GM18867 (cell line): ENCODE results near the gene MUC21.

ENCODE experiments used
- ATAC-seq: cut with Tn5 transposase; IDR thresholded peaks from one replicate; pipeline ENCODE4 v1.9.1; 2021; ENCODE audit warnings: mild to moderate bottlenecking, moderate library complexity; ENCODE audit not compliant: unreplicated experiment

The MUC21 gene

GRCh38 chr6:30983439-30983838 is at the start of gene MUC21:
MUC21 (plus strand) TSS chr6:30983718; CDS start chr6:30983959, 241 bp downstream.
- ATAC-seq, result no peak

DNA sequence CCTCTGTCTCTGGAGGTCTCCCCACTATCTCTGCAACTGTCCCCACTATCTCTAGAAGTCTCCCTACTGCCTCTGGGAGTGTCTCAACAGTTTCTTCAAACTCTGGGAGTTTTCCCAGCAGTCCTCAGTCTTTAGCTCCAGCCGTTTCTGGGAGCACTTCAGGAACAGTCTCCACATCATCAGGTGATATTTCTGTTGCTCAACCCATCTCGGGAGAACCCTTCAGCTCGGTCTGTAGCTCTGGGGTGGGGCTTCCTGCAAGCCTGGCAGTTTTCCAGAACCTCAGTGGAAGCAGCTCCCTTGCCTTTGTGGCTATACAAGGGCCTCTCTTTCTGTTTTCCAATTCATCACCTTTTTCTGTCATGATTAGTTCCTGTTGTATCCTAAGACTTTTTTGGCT is 48.5 kb upstream of the MUC21 start:
- ATAC-seq, result no peak

DNA sequence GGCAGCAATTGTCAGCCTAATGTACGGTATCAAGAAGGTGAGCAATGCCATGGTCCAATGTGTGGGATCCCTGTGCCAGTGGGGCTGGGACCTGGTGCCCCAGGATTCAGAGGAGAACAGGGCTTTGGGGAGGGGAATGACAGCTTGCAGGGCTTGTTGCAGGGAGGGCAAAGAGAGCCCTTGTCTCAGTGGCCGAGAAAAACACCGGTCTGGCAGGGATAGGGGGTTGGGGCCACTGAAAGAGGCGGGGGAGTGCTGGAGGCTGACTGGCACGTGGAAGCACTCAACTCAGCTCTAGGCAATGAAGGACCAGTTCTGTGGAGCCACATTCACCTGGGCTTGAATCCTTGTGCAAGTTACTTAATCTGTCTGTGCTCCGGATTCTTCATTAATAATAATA is 46.3 kb upstream of the MUC21 start:
- no peak for ATAC-seq

GRCh38 chr6:30938730-30939129 is 44.8 kb upstream of the MUC21 start:
- no peak for ATAC-seq

DNA sequence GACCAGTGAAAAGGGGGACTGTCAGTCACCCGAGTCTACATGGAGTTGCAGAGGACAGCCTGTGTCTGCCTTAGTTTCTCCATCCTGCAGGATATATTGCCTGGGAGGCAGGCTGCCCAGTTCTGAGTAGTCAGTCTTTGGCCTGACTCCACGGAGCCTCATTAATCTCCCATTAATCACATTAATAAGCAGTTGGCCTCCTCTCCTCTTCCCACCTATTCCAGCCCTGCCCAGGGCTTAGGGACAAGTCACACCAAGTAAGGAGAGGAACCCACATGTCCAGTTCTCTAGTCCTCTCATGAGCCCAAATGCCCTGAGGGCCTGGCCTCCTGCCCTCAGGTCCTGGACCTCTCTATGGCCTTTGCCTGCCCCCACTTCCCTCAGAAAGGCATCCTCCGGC is 44.0 kb upstream of the MUC21 start:
- no peak for ATAC-seq

DNA sequence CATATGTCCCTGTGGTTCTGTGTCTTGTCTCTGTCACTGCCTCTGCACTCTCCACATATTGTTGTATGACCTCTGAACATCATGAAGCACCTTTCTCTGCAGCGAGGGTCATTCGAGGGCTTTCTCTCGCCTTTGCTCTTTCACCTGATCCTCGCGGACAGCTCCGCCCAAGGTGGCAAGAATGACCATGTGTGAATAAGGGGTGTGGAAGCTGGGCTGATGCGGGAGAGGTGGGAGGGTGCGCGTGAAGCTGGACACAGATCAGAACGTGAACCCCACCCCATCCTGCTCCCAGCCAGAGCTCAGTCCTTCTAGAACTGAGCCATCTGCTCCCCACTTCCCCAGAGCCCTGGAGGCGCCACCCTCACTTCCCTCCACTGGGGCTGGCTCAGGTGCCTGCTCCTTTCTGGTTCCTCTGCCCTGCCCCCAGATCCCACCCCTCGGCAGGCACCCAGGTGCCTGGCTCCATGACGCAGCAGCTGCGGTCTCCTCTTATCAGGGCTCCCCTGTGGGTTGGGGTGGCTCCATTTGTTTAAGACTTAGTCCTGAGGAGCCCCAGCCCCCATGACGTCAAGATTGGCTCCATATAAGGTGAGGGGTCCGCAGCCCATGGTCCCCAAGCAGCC is 43.0 kb upstream of the MUC21 start, which contains the start of gene MUCL3:
MUCL3 (plus strand) TSS at position 613 of the 626 bp plus-strand sequence. CDS start 27 bp downstream, outside the sequence.
- ATAC-seq, result no peak

DNA sequence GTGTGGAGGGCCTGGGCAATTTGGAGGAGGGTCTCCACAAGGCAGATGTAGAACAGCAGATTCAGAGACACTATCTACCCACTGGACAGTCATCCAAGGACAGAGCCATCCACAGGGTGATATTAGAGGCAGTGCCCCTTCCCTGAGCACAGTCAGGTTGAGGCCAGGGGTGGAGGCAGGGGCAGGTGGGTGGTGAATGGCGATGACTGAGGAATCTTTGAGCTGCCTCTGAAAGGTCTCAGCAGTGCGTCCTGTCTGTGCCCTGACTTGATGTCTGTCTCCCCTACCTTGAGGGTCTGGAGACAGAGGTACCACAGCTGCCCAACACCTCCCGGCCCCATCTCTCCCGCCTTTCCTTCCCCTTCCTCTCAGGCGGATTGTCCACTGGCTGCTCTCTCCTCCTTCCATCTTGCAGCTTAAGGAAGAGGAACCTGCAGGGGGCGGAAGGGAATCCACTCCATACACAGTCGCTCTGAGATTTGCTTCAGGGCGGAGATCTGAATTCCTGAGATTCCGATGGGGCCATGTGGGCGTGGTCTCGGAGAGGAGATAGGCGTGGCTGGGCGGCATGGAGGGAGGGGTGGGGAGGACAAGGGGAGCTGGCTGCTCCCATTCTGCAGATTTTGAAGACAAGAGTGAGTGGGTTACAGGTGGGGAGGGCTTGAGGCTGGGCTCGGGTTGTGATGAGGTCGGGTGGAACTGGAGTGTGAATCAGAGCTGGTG is 41.0 kb upstream of the MUC21 start:
- ATAC-seq, result no peak

DNA sequence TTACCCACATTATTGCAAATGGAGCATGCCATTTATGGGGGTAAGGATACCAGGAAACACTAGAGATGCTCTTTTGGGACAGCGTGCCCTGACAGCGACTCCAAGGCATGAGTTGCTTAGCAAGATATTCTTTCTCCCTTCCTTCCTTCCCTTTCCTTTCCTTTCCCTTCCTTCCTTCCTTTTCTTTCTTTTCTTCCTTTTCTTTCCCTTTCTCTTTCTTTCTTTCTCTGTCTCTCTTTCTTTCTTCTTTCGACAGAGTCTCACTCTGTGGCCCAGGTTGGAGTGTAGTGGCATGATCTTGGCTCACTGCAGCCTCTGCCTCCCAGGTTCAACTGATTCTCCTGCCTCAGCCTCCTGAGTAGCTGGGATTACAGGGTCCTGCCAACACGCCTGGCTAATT is 39.5 kb upstream of the MUC21 start:
- no peak for ATAC-seq

GRCh38 chr6:30945281-30945680 is 38.2 kb upstream of the MUC21 start:
- ATAC-seq, result no peak

DNA sequence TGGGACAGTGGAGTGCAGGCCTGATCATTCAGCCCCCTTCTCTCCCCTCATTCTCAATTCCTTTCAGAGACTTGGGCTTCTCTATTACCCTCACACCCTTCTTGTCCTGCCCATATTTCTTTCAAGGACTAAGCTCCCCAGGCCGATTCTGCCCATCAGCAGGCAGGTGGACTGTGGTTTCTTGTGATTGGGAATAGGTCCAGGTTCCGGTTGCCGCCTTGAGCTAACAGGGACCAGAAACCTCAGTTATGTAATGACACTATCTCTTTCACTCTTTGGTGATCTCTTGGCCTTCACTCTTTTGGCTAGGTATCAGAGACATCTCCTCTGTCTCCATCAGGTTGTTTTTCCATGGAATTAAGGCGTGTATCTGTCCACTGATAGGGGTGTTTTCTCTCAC is 36.3 kb upstream of the MUC21 start:
- ATAC-seq, result no peak

DNA sequence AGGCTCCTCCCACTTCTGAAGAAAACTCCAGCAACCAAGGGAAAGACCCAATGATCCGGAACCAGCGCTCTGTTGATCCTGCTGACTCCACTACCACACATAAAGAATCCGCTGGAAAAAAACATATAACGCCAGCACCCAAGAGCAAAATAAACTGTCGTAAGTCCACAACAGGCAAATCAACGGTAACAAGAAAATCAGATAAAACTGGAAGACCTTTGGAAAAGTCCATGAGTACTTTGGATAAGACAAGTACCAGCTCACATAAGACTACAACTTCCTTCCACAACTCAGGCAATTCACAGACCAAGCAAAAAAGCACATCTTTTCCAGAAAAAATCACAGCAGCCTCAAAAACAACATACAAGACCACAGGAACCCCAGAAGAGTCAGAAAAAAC is 34.7 kb upstream of the MUC21 start:
- no peak for ATAC-seq

DNA sequence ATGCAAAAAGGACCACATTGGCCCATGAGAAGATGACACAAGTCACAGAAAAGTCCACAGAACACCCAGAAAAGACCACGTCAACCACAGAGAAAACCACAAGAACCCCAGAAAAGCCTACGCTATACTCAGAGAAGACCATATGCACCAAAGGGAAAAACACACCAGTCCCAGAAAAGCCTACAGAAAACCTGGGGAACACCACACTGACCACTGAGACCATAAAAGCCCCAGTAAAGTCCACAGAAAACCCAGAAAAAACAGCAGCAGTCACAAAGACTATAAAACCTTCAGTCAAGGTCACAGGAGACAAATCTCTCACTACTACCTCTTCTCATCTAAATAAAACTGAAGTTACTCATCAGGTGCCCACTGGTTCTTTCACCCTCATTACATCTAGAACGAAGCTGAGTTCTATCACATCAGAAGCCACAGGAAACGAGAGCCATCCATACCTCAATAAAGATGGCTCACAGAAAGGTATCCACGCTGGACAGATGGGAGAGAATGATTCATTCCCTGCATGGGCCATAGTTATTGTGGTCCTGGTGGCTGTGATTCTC is 31.5 kb upstream of the MUC21 start:
- no peak for ATAC-seq

- ATAC-seq, result no peak
Observed at GRCh38 chr6:30954631-30955366, 28.7 kb upstream of the MUC21 start.

DNA sequence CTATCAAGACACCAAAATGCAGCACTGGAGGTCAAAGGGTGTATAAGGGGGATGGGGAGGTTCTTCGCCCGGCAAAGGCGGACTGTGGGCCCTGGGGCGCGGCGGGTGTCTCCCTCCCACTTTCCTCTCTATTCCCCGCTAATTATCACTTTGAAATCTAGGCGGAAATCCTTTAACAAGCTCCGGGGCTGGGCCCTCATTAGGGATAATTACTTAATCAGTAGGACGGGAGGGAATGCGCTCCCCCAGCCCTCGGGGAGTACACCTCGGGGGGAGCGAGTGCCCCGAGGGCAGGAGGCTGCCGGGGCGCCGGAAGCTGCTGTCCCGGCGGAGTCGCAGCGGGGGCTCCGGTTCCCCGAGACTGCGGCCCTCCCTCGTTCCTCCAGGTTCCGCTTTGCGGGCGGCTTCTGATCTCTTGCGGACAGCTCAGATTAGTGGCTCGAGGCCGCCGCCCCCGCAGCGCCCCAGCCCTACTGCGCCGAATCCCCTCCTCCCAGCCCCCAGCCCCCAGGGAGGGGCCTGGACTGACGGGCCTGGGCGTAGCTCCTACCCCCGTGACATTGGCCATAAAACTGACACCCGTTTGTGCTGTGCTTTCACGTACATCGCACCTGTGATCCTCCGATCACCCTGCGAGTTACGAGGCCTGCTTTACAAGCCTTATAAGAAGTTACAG is 28.0 kb upstream of the MUC21 start:
- ATAC-seq, result peak; percentile 86

DNA sequence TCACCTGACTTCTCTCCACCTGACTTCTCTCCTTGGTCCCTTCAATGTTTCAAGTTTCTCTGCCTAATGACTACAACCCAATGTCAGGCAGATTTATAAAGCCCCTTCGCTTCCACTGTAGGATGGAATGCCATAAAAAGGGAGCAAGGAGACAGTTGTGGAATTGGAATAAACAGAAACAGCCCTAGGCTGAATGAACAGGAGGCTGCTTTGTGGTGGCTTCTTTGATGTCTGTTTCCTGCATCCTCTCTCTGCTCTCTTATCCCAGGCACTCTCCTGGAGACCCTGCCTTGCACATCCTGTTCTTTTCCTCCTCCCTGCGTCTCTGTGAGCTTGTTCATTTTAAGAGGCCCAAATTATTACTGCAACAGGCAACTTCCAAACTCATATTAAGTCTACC is 25.8 kb upstream of the MUC21 start:
- no peak for ATAC-seq

DNA sequence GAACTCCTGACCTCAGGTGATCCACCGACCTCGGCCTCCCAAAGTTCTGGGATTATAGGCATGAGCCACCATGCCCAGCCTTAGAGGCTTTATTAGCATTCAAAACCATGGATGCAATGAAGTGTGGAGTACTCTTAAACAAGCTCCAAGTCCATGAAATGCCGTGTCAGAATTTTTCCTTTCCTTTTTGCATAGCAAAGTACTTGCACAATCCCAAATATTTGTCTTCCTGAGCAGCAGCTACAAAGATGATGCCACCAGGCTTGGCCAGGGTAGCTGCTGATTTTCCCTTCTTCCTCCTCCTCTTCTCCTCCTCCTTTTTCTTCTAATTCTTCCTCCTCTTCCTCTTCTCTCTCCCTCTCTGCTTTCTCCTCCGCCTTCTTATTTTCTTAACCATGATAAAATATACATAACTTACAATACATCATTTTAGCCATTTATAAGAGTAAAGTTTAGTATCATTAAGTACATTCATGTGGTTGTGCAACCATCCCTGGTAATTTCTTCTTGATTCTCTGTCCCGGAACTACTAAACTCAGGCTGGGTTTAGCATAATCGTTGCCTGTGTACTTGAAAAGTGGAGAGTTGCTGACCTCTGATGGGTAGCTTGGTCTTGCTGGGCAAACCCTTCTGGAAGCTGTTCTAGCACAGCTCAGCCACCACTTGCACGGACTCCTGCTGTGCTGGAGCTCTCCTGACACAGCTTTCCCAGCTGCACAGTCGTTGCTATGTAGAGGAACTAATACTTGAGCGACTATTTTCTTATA is 22.4 kb upstream of the MUC21 start:
- no peak for ATAC-seq

DNA sequence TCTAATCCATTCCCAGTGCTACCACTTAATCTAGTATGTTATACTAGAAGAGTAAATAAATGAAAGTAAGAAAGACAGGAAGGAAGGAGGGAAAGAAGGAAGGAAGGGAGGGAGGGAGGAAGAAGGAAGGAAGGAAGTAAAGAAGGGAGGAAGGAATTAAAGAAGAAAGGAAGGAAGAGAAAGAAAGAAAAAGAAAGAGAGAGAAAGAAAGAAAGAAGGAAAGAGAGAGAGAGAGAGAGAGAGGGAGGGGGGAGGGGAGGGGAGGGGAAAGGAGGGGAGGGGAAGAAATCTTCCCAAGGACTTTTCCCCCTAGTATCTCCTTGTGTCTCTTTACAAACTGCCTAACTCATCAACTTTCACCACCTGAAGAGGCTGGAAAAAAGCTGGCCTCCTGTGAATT is 20.8 kb upstream of the MUC21 start:
- ATAC-seq, result no peak

DNA sequence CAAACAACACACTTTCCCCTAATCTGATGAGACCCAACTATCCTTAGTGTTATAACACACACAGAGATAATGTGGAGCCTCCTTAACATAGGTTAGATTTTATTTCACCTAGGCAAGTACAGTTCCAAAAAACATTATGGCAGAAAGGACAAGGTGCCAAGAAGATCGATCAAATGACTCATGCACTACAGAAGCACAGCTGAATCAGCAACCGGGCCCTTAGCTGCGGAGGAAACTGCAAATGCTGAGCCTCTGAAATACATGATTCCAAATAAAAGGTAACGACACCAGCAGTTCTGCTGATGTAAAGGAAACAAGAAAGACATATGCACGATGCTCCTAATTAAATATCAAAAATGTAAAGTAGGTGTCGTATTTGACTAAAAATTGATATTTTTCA is 19.9 kb upstream of the MUC21 start:
- ATAC-seq, result no peak

DNA sequence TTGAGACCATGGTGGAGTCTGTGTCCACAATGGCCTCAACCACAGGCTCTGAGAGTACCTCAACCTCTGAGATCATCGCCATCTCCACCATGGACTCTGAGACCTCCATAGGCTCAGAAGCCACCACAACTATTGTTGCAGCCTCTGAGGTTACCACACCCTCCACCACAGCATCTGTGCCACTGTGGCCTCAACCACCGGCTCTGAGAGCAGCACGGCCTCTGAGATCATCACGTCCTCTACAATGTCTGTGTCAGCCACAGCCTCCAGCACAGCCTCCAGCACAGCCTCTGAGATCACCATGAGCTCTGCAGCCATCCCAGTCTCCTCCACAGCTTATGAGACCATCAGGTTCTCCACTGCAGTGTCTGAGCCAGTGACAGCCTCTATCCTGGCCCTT is 19.4 kb upstream of the MUC21 start:
- no peak for ATAC-seq

DNA sequence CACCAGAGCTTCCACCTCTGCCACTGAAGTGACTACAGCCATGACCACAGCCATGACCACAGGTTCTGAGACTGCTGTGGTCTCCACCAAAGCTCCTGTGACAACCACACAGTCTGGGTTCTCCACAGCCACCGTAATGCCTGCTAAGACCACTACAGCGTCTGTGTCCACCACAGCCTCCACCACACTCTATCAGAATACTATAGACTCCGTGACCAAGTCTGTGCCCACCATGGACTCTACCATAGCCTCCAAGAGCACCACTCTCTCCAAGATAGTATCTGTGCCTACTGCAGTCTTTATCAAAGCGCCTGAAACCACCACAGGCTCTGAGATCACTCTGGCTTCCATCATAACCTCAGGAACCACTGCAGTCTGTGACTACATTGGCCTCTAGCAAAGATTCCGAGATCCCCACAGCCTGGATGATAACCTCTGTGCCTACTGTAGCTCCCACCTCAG is 18.3 kb upstream of the MUC21 start:
- ATAC-seq, result no peak
